CD8-positive, alpha-beta memory T cell (primary cell): ENCODE data around the gene DCDC2C. TPM values are rescaled to one million over a fixed set of nuclear protein-coding genes. Genes with fewer than 3 reads are reported as not detected.
"Not testable (repeated sequence)": the region's sequence is repeated elsewhere in the genome, so short reads cannot be mapped to it uniquely, and the experiment has no call there.

ENCODE experiments used
- CTCF ChIA-PET: fragments of 350-600 bp; sonication (Branson Sonifier 250); formaldehyde crosslinking; loops from one replicate; lab custom pipeline; 2021; ENCODE audit warnings: antibody characterized with exemption; lab: Charles Lee
- POLR2A ChIA-PET: fragments of 350-600 bp; sonication (Branson Sonifier 250); formaldehyde crosslinking; loops from one replicate; lab custom pipeline; 2021; ENCODE audit warnings: antibody characterized with exemption; lab: Charles Lee
- DNase-seq, 5 donors: peaks; one replicate each; pipeline versions ENCODE4 v3.0.0 to v3.0.0-alpha.2; 2020 to 2022; ENCODE audit warnings: mixed read lengths in 1 of 5
- H3K27ac ChIP-seq: one replicate; pipeline ENCODE4 v1.7.0; 2013; ENCODE audit warnings: low read depth, mild to moderate bottlenecking, low read length, moderate library complexity
- H3K27me3 ChIP-seq: 2 replicates; pipeline ENCODE4 v1.7.0; 2013; ENCODE audit warnings: low read length, mild to moderate bottlenecking; ENCODE audit not compliant: insufficient read depth, poor library complexity, severe bottlenecking
- H3K36me3 ChIP-seq: 2 replicates; pipeline ENCODE4 v1.7.0; 2013; ENCODE audit warnings: mild to moderate bottlenecking, low read length, moderate library complexity; ENCODE audit not compliant: insufficient read depth
- H3K4me1 ChIP-seq: 2 replicates; pipeline ENCODE4 v1.7.0; 2013; ENCODE audit warnings: mild to moderate bottlenecking, low read length, moderate library complexity; ENCODE audit not compliant: insufficient read depth
- H3K4me3 ChIP-seq: 2 replicates; pipeline ENCODE4 v1.7.0; 2013; ENCODE audit warnings: mild to moderate bottlenecking, low read length
- H3K9me3 ChIP-seq: 2 replicates; pipeline ENCODE4 v1.7.0; 2013; ENCODE audit warnings: mild to moderate bottlenecking, low read length
- H3K27ac Mint-ChIP-seq, 8 donors: one replicate each; pipeline ENCODE4 v1.8.0; 2020 to 2021; ENCODE audit warnings: mixed read lengths in 8 of 8, mild to moderate bottlenecking in 6 of 8, inconsistent platforms in 3 of 8, moderate library complexity in 3 of 8
- H3K27me3 Mint-ChIP-seq, 2 donors: one replicate each; pipeline ENCODE4 v1.8.0; 2020 to 2021; ENCODE audit warnings: mixed read lengths in 2 of 2, mild to moderate bottlenecking in 1 of 2, moderate library complexity in 1 of 2
- H3K36me3 Mint-ChIP-seq, 3 donors: one replicate each; pipeline ENCODE4 v1.8.0; 2020 to 2021; ENCODE audit warnings: mixed read lengths in 3 of 3, inconsistent platforms in 1 of 3, mild to moderate bottlenecking in 1 of 3
- H3K4me1 Mint-ChIP-seq, 3 donors: one replicate each; pipeline ENCODE4 v1.8.0; 2020 to 2021; ENCODE audit warnings: mixed read lengths in 3 of 3, inconsistent platforms in 1 of 3, mild to moderate bottlenecking in 1 of 3
- H3K4me3 Mint-ChIP-seq, 7 donors: one replicate each; pipeline ENCODE4 v1.8.0; 2020 to 2021; ENCODE audit warnings: mixed read lengths in 7 of 7, mild to moderate bottlenecking in 6 of 7, moderate library complexity in 4 of 7, inconsistent platforms in 2 of 7
- H3K9me3 Mint-ChIP-seq, 5 donors: one replicate each; pipeline ENCODE4 v1.8.0; 2020 to 2022; ENCODE audit warnings: mixed read lengths in 5 of 5, mild to moderate bottlenecking in 3 of 5, moderate library complexity in 2 of 5, inconsistent platforms in 1 of 5
- polyA plus RNA-seq: library from polyadenylated mRNA; unstranded; fragments of 300-500 nt; fragmentation: Illumina TruSeq; gene quantifications from one replicate; pipeline ENCODE4 v1.2.3, GENCODE V29; 2021
- total RNA-seq, 2 experiments: library from RNA; stranded (reverse); gene quantifications; one replicate each; pipeline ENCODE4 v1.2.3, GENCODE V29; 2021

Gene DCDC2C
- total and polyA plus RNA-seq, 3 experiments from 2014 or later = not detected

DNA sequence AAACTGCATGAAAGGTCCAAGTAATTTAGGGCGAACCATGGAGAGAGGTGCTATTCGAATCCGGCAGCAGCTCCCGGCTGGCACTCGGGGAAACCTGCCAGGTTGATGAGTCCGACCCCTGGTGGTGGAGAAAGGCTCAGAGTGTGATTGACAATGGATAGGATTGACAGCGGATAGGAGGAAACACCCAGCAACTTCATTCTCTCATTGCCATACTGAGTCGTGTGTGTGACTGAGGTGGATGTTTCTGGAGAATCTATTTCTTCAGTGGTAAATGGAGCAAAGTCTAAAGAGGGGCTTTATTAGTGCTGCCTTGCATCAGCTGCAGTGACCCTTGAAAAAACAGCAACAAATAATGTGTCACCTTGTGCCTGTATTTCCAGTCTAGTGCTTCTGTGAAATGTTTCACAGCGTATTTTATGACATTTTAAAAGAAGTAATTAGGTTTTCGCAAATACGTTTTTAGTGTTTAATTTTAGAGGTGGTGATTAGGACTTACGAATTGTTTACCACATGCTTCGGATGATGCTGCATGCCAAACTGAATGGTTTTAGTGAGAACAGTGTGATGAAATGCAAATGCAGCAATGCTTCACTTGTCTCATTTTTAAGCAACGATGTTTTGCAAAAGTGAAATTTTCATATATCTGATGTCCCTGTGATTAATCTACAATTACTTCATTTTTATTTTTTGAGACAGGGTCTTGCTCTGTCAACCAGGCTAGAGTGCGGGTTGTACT is 102.0 kb downstream of the DCDC2C start:
- no peaks in the 10 kb centered on the region for H3K9me3 ChIP-seq
- no peak overlapping the region for H3K27ac ChIP-seq
- Mint-ChIP-seq H3K27me3 (peaks cover 3 to 6% of the 10 kb centered on the region in 2 donors), H3K4me3 (no peak overlapping the region), H3K27ac (no peak overlapping the region), H3K4me1 (no peaks in the 10 kb centered on the region), H3K36me3 (no peaks in the 10 kb centered on the region), H3K9me3 (peaks cover 0 to 6% (median 0%) of the 10 kb centered on the region in 5 donors)
- no peaks in the 10 kb centered on the region for H3K36me3 ChIP-seq
- no peaks in the 10 kb centered on the region for H3K27me3 ChIP-seq
- DNase-seq = no peak
- H3K4me1 ChIP-seq = no peaks in the 10 kb centered on the region
- ChIA-PET CTCF (no interaction called here), POLR2A (no interaction called here)
- no peak overlapping the region for H3K4me3 ChIP-seq

DNA sequence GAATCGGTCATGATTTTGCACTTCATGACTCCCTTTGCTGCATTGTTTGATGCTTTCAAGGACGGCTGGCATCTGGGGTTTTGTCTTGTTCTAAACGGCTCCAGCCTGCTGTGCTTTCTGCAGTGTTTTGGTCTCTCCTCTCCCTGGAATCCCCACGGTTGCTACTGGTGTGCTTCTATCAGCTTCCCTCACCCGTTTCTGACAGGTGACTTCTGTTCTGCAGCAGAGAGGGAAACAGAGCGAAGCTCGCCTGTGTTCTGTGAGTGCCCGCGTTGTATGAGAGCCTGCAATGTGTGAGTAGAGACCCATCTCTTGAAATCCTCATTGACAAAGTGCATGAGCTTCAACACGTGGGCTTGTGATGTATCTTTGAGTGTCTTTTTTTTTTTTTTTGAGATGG is 102.8 kb downstream of the DCDC2C start:
- H3K4me3 ChIP-seq = no peak overlapping the region
- ChIA-PET POLR2A (no interaction called here), CTCF (no interaction called here)
- H3K36me3 ChIP-seq = no peaks in the 10 kb centered on the region
- no peaks in the 10 kb centered on the region for H3K36me3 Mint-ChIP-seq
- no peaks in the 10 kb centered on the region for H3K27me3 ChIP-seq
- H3K27me3 Mint-ChIP-seq = peaks cover 3 to 6% of the 10 kb centered on the region in 2 donors
- H3K9me3 ChIP-seq = no peaks in the 10 kb centered on the region
- no peak overlapping the region for H3K4me3 Mint-ChIP-seq
- H3K27ac ChIP-seq = no peak overlapping the region
- H3K4me1 ChIP-seq = no peaks in the 10 kb centered on the region
- peaks cover 2 to 7% (median 6%) of the 10 kb centered on the region in 5 donors for H3K9me3 Mint-ChIP-seq
- no peak for DNase-seq
- no peak overlapping the region for H3K27ac Mint-ChIP-seq
- H3K4me1 Mint-ChIP-seq = no peaks in the 10 kb centered on the region

DNA sequence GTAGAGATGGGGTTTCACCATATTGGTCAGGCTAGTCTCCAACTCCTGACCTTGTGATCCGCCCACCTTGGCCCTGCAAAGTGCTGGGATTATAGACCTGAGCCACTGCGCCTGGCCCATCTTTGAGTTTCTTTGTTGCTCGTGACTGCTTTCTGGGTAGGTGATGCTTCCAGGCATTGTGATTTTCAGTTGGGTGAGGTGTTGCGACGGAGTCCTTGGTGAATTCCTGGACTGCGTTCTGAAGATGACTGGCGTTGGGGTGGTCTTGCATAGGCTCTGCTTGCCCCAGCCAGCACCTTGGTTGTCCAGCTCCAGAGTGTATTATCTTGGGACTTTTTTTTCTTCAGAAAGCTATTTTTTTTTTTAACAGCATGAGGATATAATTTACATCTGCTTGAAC is 103.4 kb downstream of the DCDC2C start:
- no peak overlapping the region for H3K4me3 Mint-ChIP-seq
- Histone ChIP-seq H3K4me1 (no peaks in the 10 kb centered on the region), H3K36me3 (no peaks in the 10 kb centered on the region), H3K4me3 (no peak overlapping the region), H3K27me3 (no peaks in the 10 kb centered on the region), H3K27ac (no peak overlapping the region), H3K9me3 (no peaks in the 10 kb centered on the region)
- ChIA-PET CTCF (no interaction called here), POLR2A (no interaction called here)
- H3K27me3 Mint-ChIP-seq = peaks cover 3 to 6% of the 10 kb centered on the region in 2 donors
- H3K36me3 Mint-ChIP-seq = no peaks in the 10 kb centered on the region
- H3K4me1 Mint-ChIP-seq = no peaks in the 10 kb centered on the region
- no peak overlapping the region for H3K27ac Mint-ChIP-seq
- H3K9me3 Mint-ChIP-seq = peaks cover 3 to 8% (median 6%) of the 10 kb centered on the region in 5 donors
- no peak for DNase-seq

DNA sequence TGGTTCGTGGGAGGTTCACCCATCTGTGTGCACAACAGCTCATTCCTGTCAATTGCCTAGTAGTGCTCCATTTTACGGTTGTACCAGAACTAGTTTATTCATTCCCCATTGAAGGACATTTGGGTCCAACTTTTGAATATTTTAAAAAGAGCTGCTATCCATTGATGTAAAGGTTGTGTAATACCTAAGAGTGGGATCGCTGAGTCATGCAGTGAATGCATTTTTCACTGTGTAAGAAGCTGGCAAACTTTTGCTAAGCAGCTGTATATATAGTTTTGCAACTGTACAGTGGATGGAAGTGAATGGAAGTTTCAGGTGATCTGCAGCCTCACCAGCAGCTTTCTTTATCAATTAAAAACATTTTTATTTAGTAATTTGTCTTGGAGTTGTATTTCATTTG is 104.5 kb downstream of the DCDC2C start:
- POLR2A ChIA-PET = no interaction called here
- CTCF ChIA-PET = no interaction called here
- peaks cover 3 to 9% (median 6%) of the 10 kb centered on the region in 5 donors for H3K9me3 Mint-ChIP-seq
- no peak overlapping the region for H3K4me3 Mint-ChIP-seq
- no peaks in the 10 kb centered on the region for H3K9me3 ChIP-seq
- H3K4me3 ChIP-seq = no peak overlapping the region
- DNase-seq = no peak
- H3K4me1 ChIP-seq = no peaks in the 10 kb centered on the region
- H3K4me1 Mint-ChIP-seq = no peaks in the 10 kb centered on the region
- H3K27ac Mint-ChIP-seq = no peak overlapping the region
- H3K27me3 ChIP-seq = no peaks in the 10 kb centered on the region
- H3K36me3 ChIP-seq = no peaks in the 10 kb centered on the region
- peaks cover 3 to 6% of the 10 kb centered on the region in 2 donors for H3K27me3 Mint-ChIP-seq
- H3K36me3 Mint-ChIP-seq = no peaks in the 10 kb centered on the region
- H3K27ac ChIP-seq = no peak overlapping the region

DNA sequence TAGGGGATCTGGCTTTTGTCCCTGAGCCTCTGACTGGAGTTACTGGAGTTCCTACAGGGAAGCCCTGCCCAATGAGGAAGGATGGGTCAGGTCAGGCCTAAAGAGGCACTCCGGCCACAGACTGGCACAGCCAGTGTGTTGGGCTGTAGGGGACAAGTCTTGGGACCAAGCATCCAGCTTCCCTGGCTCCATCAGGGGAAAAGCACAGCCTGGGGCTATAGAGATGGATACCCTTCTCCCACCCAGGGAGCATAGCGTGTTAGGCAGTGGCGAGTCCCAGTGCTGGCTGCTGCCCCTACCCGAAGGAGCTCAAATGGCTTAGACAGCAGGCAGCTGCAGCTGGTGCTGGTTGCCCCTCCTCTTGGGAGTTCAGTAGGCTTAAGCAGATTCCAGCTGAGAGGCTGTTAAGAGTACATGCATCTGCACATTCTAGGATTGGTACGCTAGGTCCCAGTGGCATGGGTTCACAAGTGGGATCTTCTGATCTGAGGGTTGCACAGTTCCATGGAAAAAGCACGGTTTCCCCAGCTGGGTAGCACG is 111.4 kb downstream of the DCDC2C start:
- no peak overlapping the region for H3K4me3 Mint-ChIP-seq
- no peaks in the 10 kb centered on the region for H3K27me3 ChIP-seq
- H3K27me3 Mint-ChIP-seq = peaks cover 0 to 3% of the 10 kb centered on the region in 2 donors
- ChIA-PET CTCF (no interaction called here), POLR2A (no interaction called here)
- H3K4me1 ChIP-seq = no peaks in the 10 kb centered on the region
- H3K9me3 ChIP-seq = no peaks in the 10 kb centered on the region
- no peaks in the 10 kb centered on the region for H3K36me3 Mint-ChIP-seq
- no peak for DNase-seq
- H3K9me3 Mint-ChIP-seq = peaks cover 9 to 19% (median 11%) of the 10 kb centered on the region in 5 donors
- no peak overlapping the region for H3K27ac Mint-ChIP-seq
- H3K4me3 ChIP-seq = no peak overlapping the region
- no peaks in the 10 kb centered on the region for H3K36me3 ChIP-seq
- H3K4me1 Mint-ChIP-seq = no peaks in the 10 kb centered on the region
- no peak overlapping the region for H3K27ac ChIP-seq

DNA sequence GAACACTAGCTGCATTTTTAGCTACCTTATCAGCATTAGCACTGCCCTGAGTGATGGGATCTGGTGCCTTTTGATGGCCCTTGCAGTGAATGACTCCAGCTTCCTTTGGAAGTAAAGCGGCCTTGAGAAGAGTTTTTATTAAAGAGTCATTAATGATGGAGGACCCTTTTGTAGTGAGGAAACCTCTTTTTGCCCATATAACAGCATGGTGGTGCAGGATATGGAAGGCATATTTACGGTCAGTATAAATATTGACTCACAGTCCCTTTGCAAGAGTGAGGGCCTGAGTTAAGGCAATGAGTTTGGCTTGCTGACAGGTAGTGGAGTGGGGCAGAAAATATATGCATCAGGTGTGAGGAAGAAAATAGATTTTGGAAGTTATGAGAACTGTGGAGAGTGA is 113.8 kb downstream of the DCDC2C start:
- H3K36me3 ChIP-seq, H3K27me3 Mint-ChIP-seq, DNase-seq, H3K4me3 ChIP-seq, H3K4me3 Mint-ChIP-seq, H3K27ac ChIP-seq, H3K27me3 ChIP-seq, H3K9me3 ChIP-seq, H3K4me1 ChIP-seq, POLR2A ChIA-PET, H3K4me1 Mint-ChIP-seq, CTCF ChIA-PET, H3K27ac Mint-ChIP-seq, H3K36me3 Mint-ChIP-seq: not testable (repeated sequence)
- H3K9me3 Mint-ChIP-seq = peaks cover 4 to 19% (median 9%) of the 10 kb centered on the region in 5 donors

DNA sequence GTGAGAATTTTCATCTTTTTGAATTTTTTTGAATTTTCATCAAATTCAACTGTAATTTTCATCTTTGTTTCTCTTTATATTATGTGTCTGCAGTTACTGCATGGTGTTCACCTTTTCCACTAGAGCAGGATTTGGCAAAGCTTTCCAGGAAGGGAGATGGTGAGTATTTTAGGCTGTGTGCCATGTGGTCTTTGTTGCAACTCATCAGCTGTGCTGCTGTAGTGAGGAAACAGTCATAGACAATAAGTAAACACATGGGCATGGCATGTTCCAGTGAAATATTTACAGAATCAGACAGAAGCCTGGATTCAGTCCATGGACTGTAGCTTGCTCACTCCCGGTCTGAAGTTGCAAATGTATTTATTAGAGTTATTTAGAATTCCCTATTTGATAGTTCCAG is 120.4 kb downstream of the DCDC2C start:
- Histone ChIP-seq H3K4me3 (no peak overlapping the region), H3K27ac (no peak overlapping the region), H3K9me3 (no peaks in the 10 kb centered on the region), H3K4me1 (no peaks in the 10 kb centered on the region), H3K36me3 (no peaks in the 10 kb centered on the region), H3K27me3 (no peaks in the 10 kb centered on the region)
- DNase-seq = no peak
- Mint-ChIP-seq H3K4me3 (no peak overlapping the region), H3K36me3 (peaks cover 0 to 2% (median 0%) of the 10 kb centered on the region in 3 donors), H3K9me3 (peaks cover 4 to 24% (median 6%) of the 10 kb centered on the region in 5 donors), H3K27me3 (no peaks in the 10 kb centered on the region), H3K27ac (no peak overlapping the region), H3K4me1 (no peaks in the 10 kb centered on the region)
- ChIA-PET POLR2A (no interaction called here), CTCF (no interaction called here)

DNA sequence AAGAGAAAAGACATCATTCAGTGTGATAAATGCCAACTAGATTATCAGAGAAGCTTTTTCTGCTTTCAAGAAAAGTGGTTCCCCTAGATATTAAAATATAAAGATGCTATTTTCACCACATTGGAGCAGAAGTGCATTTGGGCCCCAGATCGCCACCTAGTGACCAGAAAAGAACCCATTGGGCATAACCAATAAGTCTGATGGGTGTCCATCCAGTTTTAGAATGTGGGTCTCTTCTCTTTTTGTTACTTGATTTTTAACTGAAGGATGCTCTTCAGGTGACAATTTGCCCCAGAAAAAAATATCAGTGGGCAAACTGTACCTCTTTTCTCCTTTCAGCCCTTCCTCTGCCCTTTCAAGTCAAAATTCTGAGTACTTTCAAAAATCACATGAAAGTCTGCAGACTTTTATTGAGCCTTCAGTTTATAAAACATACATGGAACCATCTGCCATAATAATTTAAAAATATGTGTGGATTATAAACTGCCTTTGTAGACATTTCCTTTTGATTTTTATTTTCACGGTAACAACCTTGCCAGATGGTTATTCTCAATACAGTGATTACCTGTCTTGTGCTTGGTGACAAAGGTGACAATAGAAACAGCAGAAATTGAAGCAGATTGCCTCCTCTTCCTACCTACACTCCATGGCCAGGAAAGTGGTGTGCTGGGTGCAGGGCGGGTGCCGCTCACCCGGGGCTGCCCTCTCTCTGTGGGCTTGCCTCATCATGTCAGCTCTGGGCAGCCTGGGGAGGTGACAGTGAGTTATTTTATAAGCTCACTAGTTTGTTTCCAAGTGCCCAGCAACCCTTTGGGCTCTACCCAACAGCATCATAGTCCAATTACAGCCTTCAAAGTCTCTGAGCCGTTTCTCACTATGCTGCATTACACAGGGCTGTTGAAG is 124.5 kb downstream of the DCDC2C start:
- H3K27ac Mint-ChIP-seq = no peak overlapping the region
- CTCF ChIA-PET = no interaction called here

More for the DNA sequence above, 124.5 kb downstream of the DCDC2C start:
- peaks cover 2 to 7% of the 10 kb centered on the region in 2 donors for H3K27me3 Mint-ChIP-seq
- Histone ChIP-seq H3K36me3 (no peaks in the 10 kb centered on the region), H3K4me1 (no peaks in the 10 kb centered on the region), H3K27me3 (no peaks in the 10 kb centered on the region), H3K27ac (no peak overlapping the region), H3K9me3 (no peaks in the 10 kb centered on the region), H3K4me3 (no peak overlapping the region)
- no peaks in the 10 kb centered on the region for H3K4me1 Mint-ChIP-seq
- H3K9me3 Mint-ChIP-seq = peaks cover 0 to 9% (median 7%) of the 10 kb centered on the region in 5 donors
- POLR2A ChIA-PET = no interaction called here
- H3K4me3 Mint-ChIP-seq = no peak overlapping the region
- H3K36me3 Mint-ChIP-seq = no peaks in the 10 kb centered on the region
- no peak for DNase-seq
